Cardiac fibroblast (primary cell): ENCODE results near the gene FERMT3.

Experiments
- DNase-seq, 2 donors: peaks; one replicate each; pipeline versions ENCODE4 v3.0.0 to v3.0.0-alpha.2; 2010; ENCODE audit warnings: low read depth in 2 of 2
- H3K4me3 ChIP-seq, 2 donors: replicated peaks in 1 of 2; 1 replicate in 1 of 2; 2 replicates in 1 of 2; pipeline ENCODE4 v1.5.1; 2011; ENCODE audit warnings: low read depth in 2 of 2, low read length in 2 of 2, mild to moderate bottlenecking in 2 of 2, moderate library complexity in 1 of 2
- CTCF ChIP-seq: IDR thresholded peaks from one replicate; pipeline ENCODE4 v1.5.1; 2011; ENCODE audit warnings: low read depth, mild to moderate bottlenecking, low read length, inconsistent platforms

FERMT3 gene

GRCh38 chr11:64258946-64259532, 52.5 kb downstream of the FERMT3 start:
- H3K4me3 ChIP-seq: no peak overlapping the region
- TF ChIP-seq CTCF: no peak
- no peak for DNase-seq

- H3K4me3 ChIP-seq: no peak overlapping the region
- no peak for TF ChIP-seq CTCF
- no peak for DNase-seq
Observed at GRCh38 chr11:64259533-64260067, 53.1 kb downstream of the FERMT3 start.

GRCh38 chr11:64260147-64260708, 53.7 kb downstream of the FERMT3 start:
- DNase-seq: no peak
- TF ChIP-seq CTCF: no peak
- no peak overlapping the region for H3K4me3 ChIP-seq

GRCh38 chr11:64261556-64262080, 55.1 kb downstream of the FERMT3 start:
- no peak overlapping the region for H3K4me3 ChIP-seq
- DNase-seq: no peak
- TF ChIP-seq CTCF: no peak

- H3K4me3 ChIP-seq: no peak overlapping the region
- no peak for DNase-seq
- no peak for TF ChIP-seq CTCF
Observed at GRCh38 chr11:64262271-64263002, 55.9 kb downstream of the FERMT3 start.

- no peak overlapping the region for H3K4me3 ChIP-seq
- TF ChIP-seq CTCF: no peak
- peak; percentile 61 to 69 for DNase-seq
Observed at GRCh38 chr11:64263021-64263946, 56.8 kb downstream of the FERMT3 start.
